K562 (cell line): ENCODE data around the gene NR6A1. TPM values are rescaled to one million over a fixed set of nuclear protein-coding genes. Genes with fewer than 3 reads are reported as not detected.

Experiments
- ARID3B ChIP-seq: fragments of 250-450 bp; sonication (Bioruptor Pico); IDR thresholded peaks from 2 replicates; pipeline ENCODE4 v1.4.0; 2020; ENCODE audit warnings: borderline replicate concordance
- E2F8 ChIP-seq: fragments of 450-650 bp; IDR thresholded peaks from 2 replicates; pipeline ENCODE4 v1.7.1; 2018; ENCODE audit warnings: mild to moderate bottlenecking, low read depth; ENCODE audit not compliant: partially characterized antibody
- HDAC1 ChIP-seq, 2 experiments: fragments of 450-650 bp; IDR thresholded peaks; 2 replicates each; pipeline ENCODE4 v1.6.1; 2016 to 2017; ENCODE audit warnings: inconsistent platforms in 1 of 2, mild to moderate bottlenecking in 1 of 2, moderate library complexity in 1 of 2
- SP1 ChIP-seq: sonication (generic); formaldehyde crosslinking; IDR thresholded peaks from 2 replicates; pipeline ENCODE4 v1.8.1; 2022; ENCODE audit warnings: mild to moderate bottlenecking, missing genetic modification reagents
- THRB ChIP-seq: fragments of 450-650 bp; formaldehyde crosslinking; conservative IDR thresholded peaks from 2 replicates; pipeline ENCODE4 v1.4.0; 2022; ENCODE audit warnings: mild to moderate bottlenecking, missing genetic modification characterization
- TOE1 ChIP-seq, 2 experiments: fragments of 450-650 bp in 1 of 2; sonication (generic) in 1 of 2; formaldehyde crosslinking in 1 of 2; IDR thresholded peaks; 2 replicates each; pipeline versions ENCODE4 v1.7.1 to v1.8.0; 2016 to 2022; ENCODE audit warnings: borderline replicate concordance in 2 of 2, mild to moderate bottlenecking in 2 of 2, antibody characterized with exemption in 1 of 2, inconsistent platforms in 1 of 2, low read depth in 1 of 2, missing genetic modification reagents in 1 of 2, moderate library complexity in 1 of 2
- TRIM28 ChIP-seq: fragments of 450-650 bp; IDR thresholded peaks from 2 replicates; pipeline ENCODE4 v1.6.1; 2017
- ZNF212 ChIP-seq: fragments of 450-650 bp; formaldehyde crosslinking; IDR thresholded peaks from 2 replicates; pipeline ENCODE4 v1.4.0; 2020; ENCODE audit warnings: mild to moderate bottlenecking
- ZNF280A ChIP-seq: fragments of 450-650 bp; IDR thresholded peaks from 2 replicates; pipeline ENCODE4 v1.6.1; 2018; ENCODE audit warnings: mild to moderate bottlenecking, low read depth; ENCODE audit not compliant: partially characterized antibody
- ZNF512 ChIP-seq: IDR thresholded peaks from 2 replicates; pipeline ENCODE4 v1.6.1; 2016; ENCODE audit warnings: missing genetic modification characterization, missing compliant biosample characterization
- polyA plus RNA-seq, 8 experiments: library from polyadenylated mRNA; depleted of rRNA in 4 of 8; stranded (reverse) in 5 of 8; unstranded in 3 of 8; fragments of >200 nt; fragmentation: Nextera tagmentation in 2 of 8; fragmentation: Illumina TruSeq in 1 of 8; extraction: Ambion mirVana in 2 of 8; extraction: Trizol in 1 of 8; gene quantifications; 2 replicates each; pipeline versions ENCODE4 v1.2.1 to v1.2.3, GENCODE V29; 2011 to 2014; ENCODE audit warnings: inconsistent platforms in 1 of 8, missing spikeins in 1 of 8
- total RNA-seq, 7 experiments: library from RNA; depleted of rRNA in 6 of 7; stranded (reverse); fragments of >200 nt in 6 of 7; fragmentation: Illumina TruSeq in 2 of 7; extraction: Trizol in 2 of 7; gene quantifications; 2 replicates each; pipeline versions ENCODE4 v1.2.1 to v1.2.3, GENCODE V29; 2011 to 2021; ENCODE audit warnings: low replicate concordance in 1 of 7

Gene NR6A1
- total and polyA plus RNA-seq, 9 of the 15 experiments (the other 6 are each of a cell fraction or from before 2014, with no cell fraction given): 9.7 to 55.4 (median 28.3) TPM

- peak; percentile 70; the same call in 1 of the 2 replicates for TF ChIP-seq THRB
- no peak for TF ChIP-seq E2F8
- no peak for TF ChIP-seq ZNF212 (CRISPR knock-in tag)
- no peak for TF ChIP-seq SP1
- no peak for TF ChIP-seq ZNF280A
- TF ChIP-seq ARID3B (CRISPR knock-in tag): no peak
- peak; percentile 45; the same call in 1 of the 2 replicates for TF ChIP-seq ZNF512 (tag)
- TF ChIP-seq HDAC1 (IDR thresholded peaks at IDR 0.05): no peak; a peak in 1 of 4 replicates
- peak; percentile 46; the same call in 1 of the 2 replicates for TF ChIP-seq TOE1 (IDR thresholded peaks at IDR 0.05; ENCODE audit: borderline replicate concordance)
- no peak for TF ChIP-seq TOE1 (CRISPR knock-in tag; IDR thresholded peaks at IDR 0.05; ENCODE audit: borderline replicate concordance, low read depth)
- no peak for TF ChIP-seq TRIM28
Observed at GRCh38 chr9:124511891-124512805, 259.0 kb downstream of the NR6A1 start (continued).
